Uterus (tissue), 2 donors: ENCODE measurements around the gene PSMC3.

ENCODE experiments used
- CTCF ChIP-seq, 4 experiments: fragments of 200-600 bp in 2 of 4; fragments of 450-650 bp in 2 of 4; sonication (generic) in 2 of 4; IDR thresholded peaks; one replicate each; pipeline ENCODE4 v1.5.1; 2016 to 2019; ENCODE audit warnings: antibody characterized with exemption in 4 of 4, mild to moderate bottlenecking in 2 of 4, moderate library complexity in 1 of 4
- POLR2A ChIP-seq, 2 donors: fragments of 450-650 bp; IDR thresholded peaks; one replicate each; pipeline ENCODE4 v1.6.1; 2016; ENCODE audit warnings: antibody characterized with exemption in 2 of 2, mild to moderate bottlenecking in 1 of 2, moderate library complexity in 1 of 2

DNA sequence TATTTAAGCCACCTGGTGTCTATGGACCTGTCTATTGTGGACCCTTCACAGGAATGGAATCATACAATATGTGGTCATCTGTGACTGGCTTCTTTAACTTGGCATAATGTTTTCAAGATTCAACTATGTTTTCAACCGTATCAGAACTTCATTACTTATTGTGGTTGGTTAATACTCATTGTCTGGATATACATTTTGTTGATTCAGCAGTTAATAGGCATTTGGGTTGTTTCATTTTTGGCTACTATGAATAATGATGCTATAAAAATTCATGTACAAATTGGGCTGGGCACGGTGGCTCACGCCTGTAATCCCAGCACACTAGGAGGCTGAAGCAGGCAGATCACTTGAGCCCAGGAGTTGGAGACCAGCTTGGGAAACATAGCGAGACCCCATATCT lies 25.2 kb upstream of the PSMC3 start:
- no peak for TF ChIP-seq CTCF (IDR thresholded peaks at IDR 0.05)
- no peak for TF ChIP-seq POLR2A (IDR thresholded peaks at IDR 0.05)
